Mammary epithelial cell (primary cell): ENCODE measurements around the gene ZNF205.

ENCODE experiments used
- EZH2 ChIP-seq: IDR thresholded peaks from 2 replicates; pipeline ENCODE4 v1.6.1; 2012; ENCODE audit warnings: low read length, inconsistent platforms, borderline replicate concordance
- TF ChIP-seq, protein P1 (sequence below), 2 donors: IDR thresholded peaks in 1 of 2; conservative IDR thresholded peaks in 1 of 2; 2 replicates each; pipeline ENCODE4 v1.5.1; 2011 to 2012; ENCODE audit warnings: inconsistent platforms in 2 of 2, low read length in 2 of 2, mild to moderate bottlenecking in 2 of 2, control low read depth in 1 of 2, low read depth in 1 of 2; ENCODE audit not compliant: insufficient read depth in 1 of 2; ENCODE audit errors: extremely low read depth in 1 of 2

DNA sequence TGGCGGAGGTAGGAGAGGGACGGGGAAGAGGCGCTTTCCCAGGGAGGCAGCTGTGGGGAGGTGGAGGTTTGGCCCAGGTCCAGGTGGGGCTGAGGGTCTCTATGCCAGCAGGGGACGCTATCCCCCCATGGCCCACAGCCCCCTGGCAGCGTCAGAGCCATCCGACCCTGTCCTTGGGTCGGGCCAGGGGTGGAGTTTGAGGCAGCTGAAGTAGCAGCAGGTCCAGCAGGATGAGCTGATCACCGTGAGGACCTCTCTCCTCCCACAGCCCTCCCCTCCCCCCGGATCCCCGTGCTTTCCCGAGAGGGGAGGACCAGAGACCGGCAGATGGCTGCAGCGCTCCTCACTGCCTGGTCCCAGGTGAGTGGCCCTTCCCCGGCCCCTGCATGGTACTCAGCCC is 3.2 kb downstream of the ZNF205 start:
- TF ChIP-seq, protein P1, sequence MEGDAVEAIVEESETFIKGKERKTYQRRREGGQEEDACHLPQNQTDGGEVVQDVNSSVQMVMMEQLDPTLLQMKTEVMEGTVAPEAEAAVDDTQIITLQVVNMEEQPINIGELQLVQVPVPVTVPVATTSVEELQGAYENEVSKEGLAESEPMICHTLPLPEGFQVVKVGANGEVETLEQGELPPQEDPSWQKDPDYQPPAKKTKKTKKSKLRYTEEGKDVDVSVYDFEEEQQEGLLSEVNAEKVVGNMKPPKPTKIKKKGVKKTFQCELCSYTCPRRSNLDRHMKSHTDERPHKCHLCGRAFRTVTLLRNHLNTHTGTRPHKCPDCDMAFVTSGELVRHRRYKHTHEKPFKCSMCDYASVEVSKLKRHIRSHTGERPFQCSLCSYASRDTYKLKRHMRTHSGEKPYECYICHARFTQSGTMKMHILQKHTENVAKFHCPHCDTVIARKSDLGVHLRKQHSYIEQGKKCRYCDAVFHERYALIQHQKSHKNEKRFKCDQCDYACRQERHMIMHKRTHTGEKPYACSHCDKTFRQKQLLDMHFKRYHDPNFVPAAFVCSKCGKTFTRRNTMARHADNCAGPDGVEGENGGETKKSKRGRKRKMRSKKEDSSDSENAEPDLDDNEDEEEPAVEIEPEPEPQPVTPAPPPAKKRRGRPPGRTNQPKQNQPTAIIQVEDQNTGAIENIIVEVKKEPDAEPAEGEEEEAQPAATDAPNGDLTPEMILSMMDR (conservative IDR thresholded peaks at IDR 0.05 in 1 of 2, IDR thresholded peaks at IDR 0.05 in 1 of 2; ENCODE audit: extremely low read depth in 1 of 2, insufficient read depth in 1 of 2, low read depth in 1 of 2, low read length in 2 of 2) = no peak
- TF ChIP-seq EZH2 = no peak
